ENCODE measurements around the gene PABPC1L. TPM values are rescaled to one million over a fixed set of nuclear protein-coding genes. Genes with fewer than 3 reads are reported as not detected.

PABPC1L gene
- total RNA-seq, 2 experiments from 2014 or later = 22.8 to 27.5 TPM

- H3K36me3 Mint-ChIP-seq (ENCODE audit: low read depth) = peaks cover 15% of the 10 kb centered on the region
- ATAC-seq (ENCODE audit: poor library complexity) (no peak), DNase-seq (no peak)
- H3K36me3 ChIP-seq (ENCODE audit: insufficient read depth, low read length) = peaks cover 9% of the 10 kb centered on the region
- H3K27ac ChIP-seq (ENCODE audit: low read depth in 1 of 2, low read length in 2 of 2) = no peak overlapping the region
- H3K9me3 Mint-ChIP-seq = no peaks in the 10 kb centered on the region
- intact Hi-C loops (cut with DNase I, micrococcal nuclease) = loop anchor here in 1 of 2 experiments (2.0 to 10.0 kb wide), 5 partner anchors 49 to 486 kb away; partner anchors contain the start of genes PABPC1L, PIGT, SERINC3 and TTPAL
- H3K4me1 Mint-ChIP-seq (ENCODE audit: low read depth) = peaks cover 60% of the 10 kb centered on the region
- H3K9me3 ChIP-seq (ENCODE audit: control insufficient read depth in 1 of 2, insufficient read depth in 1 of 2, low read length in 2 of 2) = no peaks in the 10 kb centered on the region
- no peak for TF ChIP-seq CTCF (IDR thresholded peaks at IDR 0.05)
- H3K4me1 ChIP-seq (ENCODE audit: insufficient read depth, low read length) = peaks cover 44% of the 10 kb centered on the region
- peak overlapping the region; percentile 81 for H3K27ac Mint-ChIP-seq
- H3K27me3 Mint-ChIP-seq = no peaks in the 10 kb centered on the region
- H3K27me3 ChIP-seq (ENCODE audit: control insufficient read depth in 1 of 2, insufficient read depth in 2 of 2, low read length in 2 of 2) = no peaks in the 10 kb centered on the region
- ChIA-PET POLR2A (interaction anchor here (0.7 to 5.7 kb wide), 8 partner anchors 10 to 76 kb away, joined by 3 to 61 read pairs (median 3); partner anchors contain the start of gene YWHAB), CTCF (interaction anchor here (0.7 to 1.3 kb wide), 2 partner anchors 16 to 83 kb away, joined by 3 to 6 read pairs; no protein-coding TSS in a partner anchor)
- H3K4me3 Mint-ChIP-seq = peak overlapping the region; percentile 98
- H3K4me3 ChIP-seq (ENCODE audit: low read length) = no peak overlapping the region
Observed at GRCh38 chr20:44961011-44961869, 51.4 kb downstream of the PABPC1L start.

GRCh38 chr20:44961870-44962267 is 52.0 kb downstream of the PABPC1L start:
- H3K36me3 ChIP-seq (ENCODE audit: insufficient read depth, low read length) = peaks cover 6% of the 10 kb centered on the region
- ATAC-seq (ENCODE audit: poor library complexity) (no peak), DNase-seq (no peak)
- no peak for TF ChIP-seq CTCF (IDR thresholded peaks at IDR 0.05)
- intact Hi-C loops (cut with DNase I, micrococcal nuclease) = loop anchor here in 1 of 2 experiments (2.0 to 10.0 kb wide), 5 partner anchors 50 to 487 kb away; partner anchors contain the start of genes PABPC1L, PIGT, SERINC3 and TTPAL
- H3K27me3 Mint-ChIP-seq = no peaks in the 10 kb centered on the region
- peak overlapping the region; percentile 98 for H3K4me3 Mint-ChIP-seq
- no peaks in the 10 kb centered on the region for H3K27me3 ChIP-seq (ENCODE audit: control insufficient read depth in 1 of 2, insufficient read depth in 2 of 2, low read length in 2 of 2)
- ChIA-PET POLR2A (interaction anchor here (0.8 to 5.7 kb wide), 2 partner anchors 9 to 16 kb away, joined by 3 to 61 read pairs; no protein-coding TSS in a partner anchor), CTCF (no interaction called here)
- H3K4me1 ChIP-seq (ENCODE audit: insufficient read depth, low read length) = peaks cover 44% of the 10 kb centered on the region
- H3K27ac Mint-ChIP-seq = no peak overlapping the region
- H3K9me3 Mint-ChIP-seq = no peaks in the 10 kb centered on the region
- H3K4me1 Mint-ChIP-seq (ENCODE audit: low read depth) = peaks cover 59% of the 10 kb centered on the region
- H3K4me3 ChIP-seq (ENCODE audit: low read length) = no peak overlapping the region
- no peaks in the 10 kb centered on the region for H3K9me3 ChIP-seq (ENCODE audit: control insufficient read depth in 1 of 2, insufficient read depth in 1 of 2, low read length in 2 of 2)
- H3K36me3 Mint-ChIP-seq (ENCODE audit: low read depth) = peaks cover 17% of the 10 kb centered on the region
- H3K27ac ChIP-seq (ENCODE audit: low read depth in 1 of 2, low read length in 2 of 2) = no peak overlapping the region

GRCh38 chr20:44962483-44962882 is 52.6 kb downstream of the PABPC1L start:
- H3K4me3 Mint-ChIP-seq = no peak overlapping the region
- DNase-seq (no peak), ATAC-seq (ENCODE audit: poor library complexity) (no peak)
- H3K36me3 Mint-ChIP-seq (ENCODE audit: low read depth) = peaks cover 24% of the 10 kb centered on the region
- H3K9me3 Mint-ChIP-seq = no peaks in the 10 kb centered on the region
- Histone ChIP-seq H3K27ac (ENCODE audit: low read depth in 1 of 2, low read length in 2 of 2) (no peak overlapping the region), H3K36me3 (ENCODE audit: insufficient read depth, low read length) (peaks cover 6% of the 10 kb centered on the region), H3K27me3 (ENCODE audit: control insufficient read depth in 1 of 2, insufficient read depth in 2 of 2, low read length in 2 of 2) (no peaks in the 10 kb centered on the region), H3K4me1 (ENCODE audit: insufficient read depth, low read length) (peaks cover 44% of the 10 kb centered on the region), H3K9me3 (ENCODE audit: control insufficient read depth in 1 of 2, insufficient read depth in 1 of 2, low read length in 2 of 2) (no peaks in the 10 kb centered on the region), H3K4me3 (ENCODE audit: low read length) (no peak overlapping the region)
- no peak for TF ChIP-seq CTCF (IDR thresholded peaks at IDR 0.05)
- no peaks in the 10 kb centered on the region for H3K27me3 Mint-ChIP-seq
- ChIA-PET CTCF (interaction anchor here (1.4 kb wide), 1 partner anchor 9 kb away, joined by 4 read pairs; no protein-coding TSS in a partner anchor), POLR2A (interaction anchor here (5.7 kb wide), 1 partner anchor 16 kb away, joined by 61 read pairs; no protein-coding TSS in a partner anchor)
- H3K4me1 Mint-ChIP-seq (ENCODE audit: low read depth) = peaks cover 53% of the 10 kb centered on the region
- intact Hi-C loops (cut with DNase I, micrococcal nuclease) = loop anchor here in 1 of 2 experiments (5.0 to 10.0 kb wide), 4 partner anchors 50 to 488 kb away; partner anchors contain the start of genes PABPC1L, PIGT, SERINC3 and TTPAL
- no peak overlapping the region for H3K27ac Mint-ChIP-seq

Measured in CD4-positive, alpha-beta T cell (primary cell).